ENCODE data around the gene RTKN2.
A peak's percentile ranks its signal among the peaks of the same experiment; 100 is the strongest.

DNA sequence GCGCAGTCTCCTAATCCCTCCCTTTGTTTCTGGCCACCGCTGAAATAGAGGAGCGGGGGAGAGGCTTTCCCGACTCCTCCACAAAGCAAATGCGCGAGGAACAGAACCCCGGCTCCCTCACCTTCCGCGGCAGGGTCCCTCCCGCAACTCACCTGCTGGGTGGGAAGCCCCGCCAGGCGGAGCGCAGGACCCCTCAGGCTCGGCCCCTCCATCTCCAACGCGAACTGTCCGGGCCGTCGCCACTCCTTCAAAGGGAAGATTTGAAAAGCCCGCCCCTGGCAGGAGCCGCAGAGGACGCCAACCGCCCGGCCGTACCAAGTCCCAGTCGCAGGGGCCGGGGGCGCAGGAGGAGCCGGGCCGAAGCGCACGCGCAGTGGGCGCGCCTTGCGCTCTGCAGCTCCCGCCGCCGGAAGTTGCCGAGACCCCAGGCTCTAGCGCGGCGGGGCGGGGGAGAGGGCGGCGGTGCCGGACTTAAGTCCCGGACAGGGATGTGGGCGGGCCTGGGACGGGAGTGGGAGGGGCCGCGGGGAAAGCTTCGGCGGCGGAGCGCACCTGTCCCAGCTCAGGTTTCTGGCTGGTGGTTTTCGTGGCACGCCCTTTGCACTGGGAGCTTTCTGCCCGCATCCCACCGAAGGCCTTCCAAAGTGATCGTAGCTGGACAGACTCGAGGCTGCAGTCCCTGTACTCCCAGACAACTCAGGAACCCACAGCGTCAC, at the start of gene RTKN2:
- TF ChIP-seq, protein P1, sequence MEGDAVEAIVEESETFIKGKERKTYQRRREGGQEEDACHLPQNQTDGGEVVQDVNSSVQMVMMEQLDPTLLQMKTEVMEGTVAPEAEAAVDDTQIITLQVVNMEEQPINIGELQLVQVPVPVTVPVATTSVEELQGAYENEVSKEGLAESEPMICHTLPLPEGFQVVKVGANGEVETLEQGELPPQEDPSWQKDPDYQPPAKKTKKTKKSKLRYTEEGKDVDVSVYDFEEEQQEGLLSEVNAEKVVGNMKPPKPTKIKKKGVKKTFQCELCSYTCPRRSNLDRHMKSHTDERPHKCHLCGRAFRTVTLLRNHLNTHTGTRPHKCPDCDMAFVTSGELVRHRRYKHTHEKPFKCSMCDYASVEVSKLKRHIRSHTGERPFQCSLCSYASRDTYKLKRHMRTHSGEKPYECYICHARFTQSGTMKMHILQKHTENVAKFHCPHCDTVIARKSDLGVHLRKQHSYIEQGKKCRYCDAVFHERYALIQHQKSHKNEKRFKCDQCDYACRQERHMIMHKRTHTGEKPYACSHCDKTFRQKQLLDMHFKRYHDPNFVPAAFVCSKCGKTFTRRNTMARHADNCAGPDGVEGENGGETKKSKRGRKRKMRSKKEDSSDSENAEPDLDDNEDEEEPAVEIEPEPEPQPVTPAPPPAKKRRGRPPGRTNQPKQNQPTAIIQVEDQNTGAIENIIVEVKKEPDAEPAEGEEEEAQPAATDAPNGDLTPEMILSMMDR (IDR thresholded peaks at IDR 0.05) = no peak
- peak in 1 of 2 donors; percentile 21 for TF ChIP-seq POLR2A (IDR thresholded peaks at IDR 0.05)
